GM12874 (cell line): ENCODE measurements around the gene HIRA.

Source experiments
- TF ChIP-seq, protein P1 (sequence below): IDR thresholded peaks from 2 replicates; pipeline ENCODE4 v1.5.1; 2011; ENCODE audit warnings: low read depth, mild to moderate bottlenecking, control low read depth, low read length, moderate library complexity; ENCODE audit not compliant: insufficient read depth

HIRA gene, protein sequence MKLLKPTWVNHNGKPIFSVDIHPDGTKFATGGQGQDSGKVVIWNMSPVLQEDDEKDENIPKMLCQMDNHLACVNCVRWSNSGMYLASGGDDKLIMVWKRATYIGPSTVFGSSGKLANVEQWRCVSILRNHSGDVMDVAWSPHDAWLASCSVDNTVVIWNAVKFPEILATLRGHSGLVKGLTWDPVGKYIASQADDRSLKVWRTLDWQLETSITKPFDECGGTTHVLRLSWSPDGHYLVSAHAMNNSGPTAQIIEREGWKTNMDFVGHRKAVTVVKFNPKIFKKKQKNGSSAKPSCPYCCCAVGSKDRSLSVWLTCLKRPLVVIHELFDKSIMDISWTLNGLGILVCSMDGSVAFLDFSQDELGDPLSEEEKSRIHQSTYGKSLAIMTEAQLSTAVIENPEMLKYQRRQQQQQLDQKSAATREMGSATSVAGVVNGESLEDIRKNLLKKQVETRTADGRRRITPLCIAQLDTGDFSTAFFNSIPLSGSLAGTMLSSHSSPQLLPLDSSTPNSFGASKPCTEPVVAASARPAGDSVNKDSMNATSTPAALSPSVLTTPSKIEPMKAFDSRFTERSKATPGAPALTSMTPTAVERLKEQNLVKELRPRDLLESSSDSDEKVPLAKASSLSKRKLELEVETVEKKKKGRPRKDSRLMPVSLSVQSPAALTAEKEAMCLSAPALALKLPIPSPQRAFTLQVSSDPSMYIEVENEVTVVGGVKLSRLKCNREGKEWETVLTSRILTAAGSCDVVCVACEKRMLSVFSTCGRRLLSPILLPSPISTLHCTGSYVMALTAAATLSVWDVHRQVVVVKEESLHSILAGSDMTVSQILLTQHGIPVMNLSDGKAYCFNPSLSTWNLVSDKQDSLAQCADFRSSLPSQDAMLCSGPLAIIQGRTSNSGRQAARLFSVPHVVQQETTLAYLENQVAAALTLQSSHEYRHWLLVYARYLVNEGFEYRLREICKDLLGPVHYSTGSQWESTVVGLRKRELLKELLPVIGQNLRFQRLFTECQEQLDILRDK

DNA sequence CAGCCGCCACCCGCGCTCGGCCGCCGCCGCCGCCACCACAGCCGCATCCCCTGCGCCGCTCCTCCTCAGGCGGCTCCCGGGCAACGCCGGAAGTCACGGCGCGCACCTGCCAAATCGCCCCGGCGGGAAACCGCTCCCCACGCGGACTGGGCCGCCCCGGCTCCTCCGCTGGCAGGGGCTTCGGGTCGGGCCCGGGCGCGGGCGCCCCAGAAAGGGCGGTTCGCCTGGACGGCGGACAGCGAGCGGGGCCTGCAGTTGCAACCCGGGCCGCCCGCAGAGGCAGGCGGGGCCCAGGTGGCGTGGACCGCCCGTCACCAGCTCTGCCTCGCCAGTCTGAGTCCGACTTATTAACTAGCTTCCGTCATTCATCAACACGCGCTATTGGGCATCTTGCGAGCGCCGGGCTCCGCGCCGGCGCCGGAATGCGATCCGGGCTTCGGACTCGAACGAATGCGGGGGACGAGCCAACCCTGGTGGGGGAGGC is at the start of gene HIRA:
Gene HIRA (minus strand): TSS at position 85 of the 484 bp plus-strand sequence. CDS start 257 bp downstream, outside the sequence.
- TF ChIP-seq, protein P1, sequence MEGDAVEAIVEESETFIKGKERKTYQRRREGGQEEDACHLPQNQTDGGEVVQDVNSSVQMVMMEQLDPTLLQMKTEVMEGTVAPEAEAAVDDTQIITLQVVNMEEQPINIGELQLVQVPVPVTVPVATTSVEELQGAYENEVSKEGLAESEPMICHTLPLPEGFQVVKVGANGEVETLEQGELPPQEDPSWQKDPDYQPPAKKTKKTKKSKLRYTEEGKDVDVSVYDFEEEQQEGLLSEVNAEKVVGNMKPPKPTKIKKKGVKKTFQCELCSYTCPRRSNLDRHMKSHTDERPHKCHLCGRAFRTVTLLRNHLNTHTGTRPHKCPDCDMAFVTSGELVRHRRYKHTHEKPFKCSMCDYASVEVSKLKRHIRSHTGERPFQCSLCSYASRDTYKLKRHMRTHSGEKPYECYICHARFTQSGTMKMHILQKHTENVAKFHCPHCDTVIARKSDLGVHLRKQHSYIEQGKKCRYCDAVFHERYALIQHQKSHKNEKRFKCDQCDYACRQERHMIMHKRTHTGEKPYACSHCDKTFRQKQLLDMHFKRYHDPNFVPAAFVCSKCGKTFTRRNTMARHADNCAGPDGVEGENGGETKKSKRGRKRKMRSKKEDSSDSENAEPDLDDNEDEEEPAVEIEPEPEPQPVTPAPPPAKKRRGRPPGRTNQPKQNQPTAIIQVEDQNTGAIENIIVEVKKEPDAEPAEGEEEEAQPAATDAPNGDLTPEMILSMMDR, result no peak

DNA sequence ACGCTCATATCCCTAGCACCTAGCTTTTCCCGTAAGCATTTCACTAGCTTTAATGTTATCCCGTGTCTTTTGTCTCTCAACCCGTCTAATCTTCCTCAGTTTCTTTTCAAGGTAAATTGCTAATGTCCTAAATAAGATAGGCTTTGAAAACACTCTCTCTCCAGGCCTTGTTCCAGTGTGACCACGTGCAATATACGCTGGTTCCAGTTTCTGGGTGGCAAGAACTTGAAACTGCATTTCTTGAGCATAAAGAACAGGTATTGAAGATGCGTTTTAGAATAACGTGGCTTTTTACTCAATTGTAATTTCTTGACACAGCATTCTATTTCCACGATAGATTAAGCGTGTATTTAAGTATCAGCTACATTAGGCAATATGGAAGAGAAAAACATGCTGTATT is 49.3 kb upstream of the HIRA start:
- TF ChIP-seq, protein P1, result no peak

DNA sequence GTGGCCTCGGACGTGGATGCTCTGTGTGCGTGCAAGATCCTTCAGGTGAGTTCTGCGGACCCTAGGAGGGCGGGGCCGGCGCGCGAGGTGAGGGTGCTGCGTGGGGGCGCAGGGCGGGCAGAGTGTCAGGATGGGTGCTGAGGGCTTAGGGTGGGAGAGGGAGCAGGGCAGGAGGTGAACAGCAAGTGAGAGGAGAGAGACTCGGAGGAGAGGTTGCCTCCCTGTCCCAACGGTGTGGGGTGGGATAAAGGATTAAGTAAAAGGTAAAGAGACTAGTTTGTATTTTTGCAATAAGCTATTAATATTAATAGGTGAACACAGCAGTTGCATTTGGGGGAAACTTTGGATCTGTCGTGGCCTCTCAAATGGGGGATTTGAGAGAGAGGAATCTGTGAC is 48.6 kb upstream of the HIRA start:
- TF ChIP-seq, protein P1, result no peak

DNA sequence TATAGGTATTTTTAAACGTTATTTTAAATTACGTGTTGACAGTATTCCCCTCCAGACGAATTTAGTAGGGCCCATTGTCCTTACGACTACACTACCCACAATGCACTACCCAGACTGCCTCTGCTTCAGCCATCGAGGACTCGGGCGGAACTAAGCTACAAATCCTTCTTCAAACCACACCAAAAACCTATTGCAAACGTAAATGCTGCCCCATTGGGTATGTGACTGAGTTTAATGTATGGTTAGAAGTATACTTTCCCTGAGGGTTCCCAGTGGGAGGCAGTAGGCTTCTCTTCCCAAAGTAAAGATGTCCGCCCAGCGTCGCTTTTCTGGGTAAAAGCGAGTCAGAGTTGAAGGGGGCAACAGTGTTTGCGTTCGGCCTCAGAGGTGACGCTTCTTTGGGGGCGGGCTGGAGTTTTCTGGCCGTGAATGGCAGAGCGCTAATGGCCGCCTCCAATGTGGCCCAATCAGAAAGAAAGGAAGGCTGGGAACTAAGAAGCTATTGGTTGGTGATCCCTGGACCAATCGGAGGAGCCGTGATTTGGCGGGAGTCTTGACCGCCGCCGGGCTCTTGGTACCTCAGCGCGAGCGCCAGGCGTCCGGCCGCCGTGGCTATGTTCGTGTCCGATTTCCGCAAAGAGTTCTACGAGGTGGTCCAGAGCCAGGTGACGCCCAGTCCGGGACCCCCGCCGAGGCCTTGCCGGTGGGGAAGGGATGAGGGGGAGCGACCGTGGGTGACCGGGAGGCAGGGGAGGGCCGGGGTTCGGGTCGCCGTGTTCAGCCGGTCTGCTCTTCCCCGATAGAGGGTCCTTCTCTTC is 48.0 kb upstream of the HIRA start, which contains the start of gene CDC45:
Gene CDC45 (plus strand): TSS at position 566 of the 818 bp plus-strand sequence. CDS start 49 bp downstream, at position 615.
- TF ChIP-seq, protein P1, result no peak

DNA sequence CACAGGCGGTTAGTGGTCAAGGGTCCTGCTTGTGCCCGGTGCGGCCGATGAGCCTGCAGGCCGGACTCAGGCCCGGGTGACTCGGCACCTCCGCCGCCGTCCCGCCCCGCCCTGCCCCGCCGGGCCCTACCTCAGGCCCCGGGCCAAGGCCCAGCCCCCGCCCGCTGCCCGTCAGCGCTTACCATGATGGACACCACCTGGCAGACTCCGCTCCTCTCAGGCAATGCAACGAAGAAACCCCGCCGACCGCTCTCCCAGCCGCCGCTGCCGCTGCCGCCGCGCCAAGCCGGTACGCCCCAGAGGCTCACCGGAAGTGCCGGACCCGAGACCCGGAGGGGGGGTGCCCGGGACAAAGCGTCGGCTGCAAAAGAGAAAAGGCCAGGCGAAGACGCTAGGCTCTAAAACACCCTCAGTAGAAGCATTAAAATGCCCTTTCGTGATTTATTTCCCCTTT is 47.4 kb upstream of the HIRA start, which contains the start of gene UFD1:
Gene UFD1 (minus strand): TSS at position 293 of the 454 bp plus-strand sequence. CDS start 108 bp downstream, at position 185.
- TF ChIP-seq, protein P1, result no peak

DNA sequence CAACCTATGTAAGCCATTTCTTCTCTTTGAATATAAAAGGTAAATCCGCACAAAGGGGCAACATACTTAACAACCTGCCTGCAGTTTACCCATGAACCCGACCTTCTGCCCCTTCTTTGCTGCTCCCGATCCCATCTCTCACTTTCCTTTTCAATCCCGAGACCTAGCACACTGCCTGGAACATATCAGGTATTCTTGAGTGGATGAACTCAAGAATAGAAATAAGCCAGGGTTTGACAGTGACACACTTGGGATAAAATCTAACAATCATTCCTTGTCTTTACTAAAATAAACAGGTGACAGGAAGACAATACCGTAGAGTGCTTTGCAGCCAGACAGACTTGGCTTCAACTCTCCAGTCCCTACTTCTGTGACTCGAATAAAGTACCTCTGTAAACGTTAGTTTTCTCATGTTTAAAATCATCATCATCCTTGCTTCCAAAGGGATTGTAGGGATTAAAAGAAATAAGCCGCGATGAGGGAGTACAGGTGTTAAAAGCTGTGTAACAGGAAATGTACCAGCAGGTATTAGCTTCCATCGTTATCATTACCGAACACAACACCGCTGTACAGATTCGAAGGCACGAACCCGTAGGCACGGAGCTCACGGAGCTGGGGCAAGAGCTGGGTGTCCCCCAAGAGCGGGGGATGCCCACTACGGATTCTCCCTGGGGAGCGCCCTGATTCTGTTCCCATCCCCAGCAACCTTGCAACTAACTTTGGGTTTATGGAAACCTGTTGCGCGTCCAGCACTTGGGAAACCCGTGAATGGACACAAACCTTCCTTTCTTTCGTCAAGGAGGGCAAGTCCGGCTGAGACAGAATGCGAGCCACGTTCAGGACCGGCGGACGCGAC is 46.7 kb upstream of the HIRA start:
- TF ChIP-seq, protein P1, result no peak
